ENCODE measurements around the gene DOCK10. TPM values are rescaled to one million over a fixed set of nuclear protein-coding genes. Genes with fewer than 3 reads are reported as not detected.

Gene DOCK10
- total and polyA plus RNA-seq, 3 donors from 2014 or later: 2.9 to 20.2 (median 11.4) TPM

GRCh38 chr2:224849264-224849663 is 193.0 kb downstream of the DOCK10 start:
- 79 to 89% methylated on average over 6 of the region's 6 CpGs for WGBS, 2 donors
- DNase-seq: no peak
- no peak overlapping the region for H3K4me3 ChIP-seq
- H3K4me1 ChIP-seq: no peaks in the 10 kb centered on the region
- no peak overlapping the region for H3K27ac ChIP-seq
- intact Hi-C loops (cut with DNase I; ENCODE audit: low total_unique reads): no loop called here
- TF ChIP-seq, protein P1, sequence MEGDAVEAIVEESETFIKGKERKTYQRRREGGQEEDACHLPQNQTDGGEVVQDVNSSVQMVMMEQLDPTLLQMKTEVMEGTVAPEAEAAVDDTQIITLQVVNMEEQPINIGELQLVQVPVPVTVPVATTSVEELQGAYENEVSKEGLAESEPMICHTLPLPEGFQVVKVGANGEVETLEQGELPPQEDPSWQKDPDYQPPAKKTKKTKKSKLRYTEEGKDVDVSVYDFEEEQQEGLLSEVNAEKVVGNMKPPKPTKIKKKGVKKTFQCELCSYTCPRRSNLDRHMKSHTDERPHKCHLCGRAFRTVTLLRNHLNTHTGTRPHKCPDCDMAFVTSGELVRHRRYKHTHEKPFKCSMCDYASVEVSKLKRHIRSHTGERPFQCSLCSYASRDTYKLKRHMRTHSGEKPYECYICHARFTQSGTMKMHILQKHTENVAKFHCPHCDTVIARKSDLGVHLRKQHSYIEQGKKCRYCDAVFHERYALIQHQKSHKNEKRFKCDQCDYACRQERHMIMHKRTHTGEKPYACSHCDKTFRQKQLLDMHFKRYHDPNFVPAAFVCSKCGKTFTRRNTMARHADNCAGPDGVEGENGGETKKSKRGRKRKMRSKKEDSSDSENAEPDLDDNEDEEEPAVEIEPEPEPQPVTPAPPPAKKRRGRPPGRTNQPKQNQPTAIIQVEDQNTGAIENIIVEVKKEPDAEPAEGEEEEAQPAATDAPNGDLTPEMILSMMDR (IDR thresholded peaks at IDR 0.05): no peak
- TF ChIP-seq POLR2A (IDR thresholded peaks at IDR 0.05): no peak
- H3K27me3 ChIP-seq: no peaks in the 10 kb centered on the region
- no peaks in the 10 kb centered on the region for H3K9me3 ChIP-seq
- no peaks in the 10 kb centered on the region for H3K36me3 ChIP-seq (ENCODE audit: low read depth, missing control alignments)

DNA sequence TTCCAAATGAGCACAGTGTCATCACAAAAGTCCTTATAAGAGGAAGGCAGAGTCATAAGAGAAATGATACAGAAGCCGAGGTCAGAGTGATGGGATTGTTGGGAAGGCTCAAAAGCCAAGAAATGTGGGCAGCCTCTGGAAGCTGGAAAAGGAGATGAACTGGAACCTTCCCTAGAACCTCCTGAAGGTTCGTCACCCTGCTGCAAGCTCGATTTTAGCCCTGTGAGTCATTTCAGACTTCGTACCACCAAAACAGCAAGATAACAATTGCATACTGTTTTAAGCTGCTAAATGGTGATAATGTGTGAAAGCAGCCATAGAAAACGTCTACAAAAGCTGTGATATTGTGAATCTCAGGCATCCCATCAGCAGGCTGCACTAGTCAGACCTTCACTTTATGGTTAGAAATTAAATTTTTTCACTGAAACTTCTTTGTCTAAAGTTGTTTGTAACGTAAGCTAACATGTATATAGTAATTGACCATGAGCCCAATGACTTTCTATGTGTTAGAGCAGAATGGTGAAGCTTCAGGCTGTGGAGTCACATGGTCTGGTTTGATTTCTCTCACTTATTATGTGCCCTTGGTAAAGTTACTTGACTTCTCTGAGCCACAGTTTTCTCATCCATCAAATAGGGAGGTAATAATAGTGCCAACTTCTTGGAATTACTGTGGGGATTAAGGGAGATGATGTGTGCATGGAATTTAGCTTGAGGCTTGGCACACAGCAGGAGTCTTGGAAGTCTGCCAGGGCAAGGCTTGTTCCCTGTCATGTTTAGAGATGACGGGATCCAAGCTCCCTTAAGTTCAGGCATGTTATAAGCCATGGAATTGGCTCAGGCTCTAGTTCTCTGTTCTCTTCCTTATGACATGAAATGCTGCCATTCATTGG is 194.1 kb downstream of the DOCK10 start:
- DNase-seq: no peak
- Histone ChIP-seq H3K4me3 (no peak overlapping the region), H3K4me1 (no peaks in the 10 kb centered on the region), H3K27ac (no peak overlapping the region), H3K27me3 (no peaks in the 10 kb centered on the region), H3K36me3 (ENCODE audit: low read depth, missing control alignments) (no peaks in the 10 kb centered on the region), H3K9me3 (no peaks in the 10 kb centered on the region)
- 83% methylated on average over 7 of the region's 7 CpGs for WGBS, 2 donors
- TF ChIP-seq POLR2A (IDR thresholded peaks at IDR 0.05): no peak
- TF ChIP-seq, protein P1 (IDR thresholded peaks at IDR 0.05): no peak
- intact Hi-C loops (cut with DNase I; ENCODE audit: low total_unique reads): no loop called here

DNA sequence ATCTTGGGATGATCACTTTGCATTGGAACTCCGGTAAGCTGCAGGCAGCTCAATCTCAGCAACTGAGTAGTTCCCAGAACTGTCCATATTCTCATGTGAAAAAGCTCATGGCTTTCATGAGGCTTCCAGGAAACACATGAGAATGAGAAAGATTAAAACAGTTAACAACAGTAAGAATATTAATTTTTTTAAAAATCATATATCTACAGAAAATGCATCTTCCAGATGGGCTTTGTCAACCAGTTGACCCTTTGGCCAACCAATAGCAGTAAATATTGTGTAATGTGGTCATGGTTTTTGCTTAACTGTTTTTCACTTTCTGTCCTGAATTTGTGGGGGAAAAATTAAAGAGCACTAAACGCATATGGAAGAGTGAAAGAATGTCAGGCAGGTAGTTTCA is 194.9 kb downstream of the DOCK10 start:
- no peak for DNase-seq
- Histone ChIP-seq H3K9me3 (no peaks in the 10 kb centered on the region), H3K27ac (no peak overlapping the region), H3K4me1 (no peaks in the 10 kb centered on the region), H3K36me3 (ENCODE audit: low read depth, missing control alignments) (no peaks in the 10 kb centered on the region), H3K27me3 (no peaks in the 10 kb centered on the region), H3K4me3 (no peak overlapping the region)
- TF ChIP-seq, protein P1 (IDR thresholded peaks at IDR 0.05): no peak
- TF ChIP-seq POLR2A (IDR thresholded peaks at IDR 0.05): no peak
- WGBS, 2 donors: 90 to 94% methylated on average over 2 of the region's 2 CpGs
- intact Hi-C loops (cut with DNase I; ENCODE audit: low total_unique reads): no loop called here

DNA sequence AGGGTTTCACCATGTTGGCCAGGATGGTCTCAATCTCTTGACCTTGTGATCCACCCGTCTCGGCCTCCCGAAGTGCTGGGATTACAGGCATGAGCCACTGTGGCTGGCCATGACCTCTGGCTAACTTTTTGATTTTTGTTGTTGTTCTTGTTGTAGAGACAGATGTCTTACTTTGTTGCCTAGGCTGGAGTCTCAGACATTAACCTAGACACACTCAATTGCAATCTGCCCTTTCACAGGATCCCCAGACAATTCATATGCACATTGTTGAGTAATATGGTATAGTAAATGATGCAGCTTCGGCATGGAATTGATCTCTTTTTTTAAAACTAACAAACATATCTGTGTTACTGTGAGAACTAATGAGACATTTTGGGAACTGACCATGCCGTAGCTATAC is 195.6 kb downstream of the DOCK10 start:
- H3K27ac ChIP-seq: no peak overlapping the region
- H3K27me3 ChIP-seq: no peaks in the 10 kb centered on the region
- H3K4me1 ChIP-seq: no peaks in the 10 kb centered on the region
- DNase-seq: no peak
- no peaks in the 10 kb centered on the region for H3K36me3 ChIP-seq (ENCODE audit: low read depth, missing control alignments)
- H3K9me3 ChIP-seq: no peaks in the 10 kb centered on the region
- 74 to 78% methylated on average over 5 of the region's 5 CpGs for WGBS, 2 donors
- no peak overlapping the region for H3K4me3 ChIP-seq
- intact Hi-C loops (cut with DNase I; ENCODE audit: low total_unique reads): no loop called here
- TF ChIP-seq, protein P1 (IDR thresholded peaks at IDR 0.05): no peak
- no peak for TF ChIP-seq POLR2A (IDR thresholded peaks at IDR 0.05)

GRCh38 chr2:224846161-224846560 is 196.1 kb downstream of the DOCK10 start:
- WGBS, 2 donors: 81 to 87% methylated on average over 4 of the region's 4 CpGs
- Histone ChIP-seq H3K27ac (no peak overlapping the region), H3K9me3 (no peaks in the 10 kb centered on the region), H3K27me3 (no peaks in the 10 kb centered on the region), H3K4me1 (no peaks in the 10 kb centered on the region), H3K4me3 (no peak overlapping the region), H3K36me3 (ENCODE audit: low read depth, missing control alignments) (no peaks in the 10 kb centered on the region)
- TF ChIP-seq, protein P1 (IDR thresholded peaks at IDR 0.05): no peak
- TF ChIP-seq POLR2A (IDR thresholded peaks at IDR 0.05): no peak
- intact Hi-C loops (cut with DNase I; ENCODE audit: low total_unique reads): no loop called here
- no peak for DNase-seq

Measured in testis (tissue), 3 donors.